ENCODE results near the gene RNF150.
"Not testable (repeated sequence)": the region's sequence is repeated elsewhere in the genome, so short reads cannot be mapped to it uniquely, and the experiment has no call there.

RNF150 gene

GRCh38 chr4:141133146-141133998 is at the start of gene RNF150:
Gene RNF150 (minus strand): TSS chr4:141133469.
- DNase-seq, result peak; percentile 74

DNA sequence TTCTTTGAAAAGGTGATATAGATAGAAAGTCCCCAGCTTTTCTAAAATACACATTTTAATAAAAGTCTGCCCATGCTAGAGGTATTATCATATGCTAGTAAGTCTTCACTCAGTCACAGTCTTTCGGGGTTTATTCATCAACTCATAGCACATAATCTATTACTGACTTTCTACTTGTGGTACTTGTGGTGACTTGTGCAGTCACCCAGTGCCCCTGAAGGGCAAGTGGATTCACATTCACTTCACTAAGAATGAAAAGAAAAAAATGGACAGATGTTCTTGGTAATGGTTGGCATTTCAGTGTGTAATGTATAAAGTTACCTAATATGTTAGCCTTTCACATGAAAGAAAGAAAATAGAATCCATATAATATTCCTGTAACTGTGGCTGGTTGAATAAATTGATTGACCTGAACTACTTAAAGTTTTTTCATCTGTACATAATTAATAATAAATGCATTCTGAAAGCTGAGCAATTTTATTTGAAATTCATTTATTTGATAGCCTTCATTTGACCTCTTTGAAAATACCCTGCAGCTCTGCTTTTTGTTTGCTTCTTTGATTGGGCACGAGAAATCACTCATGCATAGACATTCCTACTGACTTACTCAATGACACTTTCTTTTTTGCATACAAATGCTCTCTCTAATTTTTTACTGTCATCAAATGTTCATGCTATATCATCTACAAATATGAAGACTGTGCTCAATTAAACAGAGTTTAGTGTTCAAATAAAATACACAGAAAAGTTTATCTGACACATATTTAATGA is 47.9 kb upstream of the RNF150 start:
- no peak for DNase-seq

DNA sequence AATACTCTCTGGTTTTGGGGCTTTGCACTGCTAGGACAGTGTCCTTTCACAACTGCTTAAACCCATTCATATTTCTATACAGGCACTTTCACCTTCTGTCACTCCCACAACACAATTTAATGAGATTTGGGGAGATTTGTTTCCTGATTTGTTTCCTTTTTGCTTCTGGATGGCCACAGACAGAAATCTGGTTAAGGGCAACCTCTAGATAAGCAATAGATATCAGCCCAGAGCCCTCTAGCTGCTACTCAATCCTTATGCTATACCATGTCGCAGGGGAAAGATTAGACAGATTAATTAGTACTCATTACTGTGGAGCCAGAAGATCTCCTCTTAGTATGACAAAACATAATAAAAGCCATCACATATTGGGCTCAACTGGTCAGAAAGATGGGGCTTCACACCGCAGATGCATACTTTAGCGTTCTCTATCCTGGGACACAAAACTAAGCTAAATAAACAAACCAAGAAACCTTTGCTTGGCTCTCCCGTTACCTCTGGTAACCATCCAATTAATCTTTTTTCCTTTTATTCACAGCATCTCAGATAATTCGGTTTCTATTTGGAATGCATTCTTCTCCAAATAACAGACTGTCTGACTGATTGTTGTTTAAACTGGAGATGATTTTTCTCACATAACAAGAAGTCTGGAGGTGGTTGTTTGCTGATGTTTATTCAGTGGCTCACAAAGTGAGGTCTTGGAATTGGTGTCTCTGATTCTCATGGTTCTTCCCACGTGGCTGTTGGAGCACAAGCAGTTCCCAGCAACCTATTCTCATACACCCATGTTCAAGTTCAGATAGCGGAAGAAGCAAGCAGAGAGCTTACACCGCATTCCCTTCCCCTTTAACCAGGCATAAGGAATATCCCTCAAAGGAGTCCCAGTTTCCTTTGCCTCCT is 46.5 kb upstream of the RNF150 start:
- DNase-seq, result no peak

DNA sequence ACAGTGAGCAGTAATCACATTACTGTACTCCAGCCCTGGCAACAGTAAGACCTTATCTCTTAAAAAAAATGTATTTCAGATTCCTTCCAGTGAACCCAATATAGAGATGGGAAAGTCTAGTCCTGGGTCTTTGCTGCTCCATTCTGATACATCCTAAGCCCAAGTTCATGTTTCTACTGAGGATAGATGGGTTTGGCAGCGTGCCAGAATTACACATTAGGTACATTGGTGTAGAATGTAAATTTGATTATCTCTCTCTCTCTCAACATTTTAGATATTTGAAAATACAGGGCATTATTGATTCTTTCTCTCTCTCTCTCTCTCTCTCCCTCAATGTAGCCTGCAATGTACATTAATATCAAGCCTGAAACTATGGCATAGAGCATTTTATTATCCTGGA is 43.9 kb upstream of the RNF150 start:
- DNase-seq, result no peak

- no peak for DNase-seq
Observed at GRCh38 chr4:141174457-141174856, 41.2 kb upstream of the RNF150 start.

- no peak for DNase-seq
Observed at GRCh38 chr4:141170671-141171070, 37.4 kb upstream of the RNF150 start.

- DNase-seq, result no peak
Observed at GRCh38 chr4:141169391-141169790, 36.1 kb upstream of the RNF150 start.

DNA sequence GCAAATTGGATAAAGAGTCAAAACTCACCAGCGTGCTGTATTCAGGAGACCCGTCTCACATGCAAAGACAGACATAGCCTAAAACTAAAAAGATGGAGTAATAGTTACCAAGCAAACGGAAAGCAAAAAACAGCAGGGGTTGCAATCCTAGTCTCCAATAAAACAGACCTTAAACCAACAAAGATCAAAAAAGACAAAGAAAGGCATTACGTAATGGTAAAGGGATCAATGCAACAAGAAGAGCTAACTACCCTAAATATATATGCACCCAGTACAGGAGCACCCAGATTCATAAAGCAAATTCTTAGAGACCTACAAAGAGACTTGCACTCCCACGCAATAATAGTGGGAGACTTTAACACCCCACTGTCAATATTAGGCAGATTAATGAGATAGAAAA is 31.7 kb upstream of the RNF150 start:
- not testable (repeated sequence) for DNase-seq

GRCh38 chr4:141159027-141159426 is 25.8 kb upstream of the RNF150 start:
- no peak for DNase-seq

DNA sequence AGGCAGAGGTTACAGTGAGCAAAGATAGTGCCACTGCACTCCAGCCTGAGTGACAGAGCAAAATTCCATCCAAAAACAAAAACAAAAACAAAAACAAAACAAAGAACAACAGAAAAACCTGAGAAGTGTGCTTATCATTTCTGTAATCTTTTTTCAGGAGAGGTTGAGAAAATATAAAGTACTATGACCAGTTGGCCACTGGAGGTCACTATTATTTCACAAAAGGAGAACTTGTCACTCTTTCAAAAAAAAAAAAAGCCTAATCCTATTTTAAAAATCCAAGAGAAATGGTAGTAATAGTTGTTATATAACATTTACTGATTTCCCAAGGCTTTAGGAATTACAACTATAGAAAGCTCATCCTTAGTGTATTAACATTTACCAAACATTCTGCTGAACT is 24.9 kb upstream of the RNF150 start:
- DNase-seq, result peak; percentile 20

- DNase-seq, result no peak
Observed at GRCh38 chr4:141155586-141155985, 22.3 kb upstream of the RNF150 start.

DNA sequence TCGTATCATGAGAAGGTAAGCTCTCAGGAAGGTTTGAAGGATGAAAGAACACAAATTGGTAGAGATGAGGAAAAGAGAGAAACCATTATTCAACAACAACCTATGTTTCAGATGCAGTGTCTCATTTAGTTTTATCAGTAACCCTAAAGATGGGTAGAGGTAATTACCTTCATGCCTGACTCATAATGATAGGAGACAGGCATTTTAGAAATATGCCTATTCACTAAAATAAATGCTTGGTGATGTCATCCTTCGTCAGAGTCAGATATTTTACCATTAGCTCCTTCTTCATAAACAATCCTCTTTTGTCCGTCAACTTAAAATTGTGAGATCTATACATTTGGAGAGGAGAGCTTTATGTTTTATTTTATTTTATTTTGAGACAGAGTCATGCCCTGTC is 21.5 kb upstream of the RNF150 start:
- DNase-seq, result no peak

DNA sequence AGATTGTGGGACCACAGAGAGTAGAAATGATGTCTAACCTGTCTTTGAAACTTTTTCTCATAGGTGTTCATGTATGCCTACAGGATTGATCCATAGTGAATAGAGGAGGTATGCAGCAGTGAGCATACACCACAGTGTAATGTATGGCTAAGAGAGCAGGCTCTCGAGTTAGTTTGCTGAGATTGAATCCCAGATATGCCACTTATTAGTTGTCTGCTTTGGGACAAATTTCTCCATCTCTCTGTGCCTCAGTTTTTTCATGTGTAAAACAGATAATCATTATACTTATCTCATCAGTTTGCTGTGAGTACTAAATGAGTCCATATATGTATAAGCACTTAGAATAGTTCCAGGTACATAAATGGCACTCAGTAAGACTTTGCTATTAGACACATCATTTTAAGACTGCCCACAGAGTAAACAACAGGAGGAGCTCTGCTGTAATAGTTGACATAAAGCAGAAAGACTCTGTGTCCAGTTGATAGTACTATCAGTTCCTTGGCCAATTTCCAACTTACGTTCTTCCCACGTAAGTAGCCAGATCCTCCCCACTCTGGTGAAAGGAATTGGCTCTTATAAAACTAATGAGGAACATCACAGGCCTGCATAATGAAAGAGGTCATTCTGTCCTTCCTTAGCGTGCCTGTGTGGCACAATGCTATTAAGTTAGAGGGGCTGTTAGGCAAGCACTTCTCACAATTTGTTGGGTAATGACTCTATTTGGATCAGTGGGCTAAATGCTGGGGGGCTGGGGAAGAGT is 20.7 kb upstream of the RNF150 start:
- DNase-seq, result no peak

DNA sequence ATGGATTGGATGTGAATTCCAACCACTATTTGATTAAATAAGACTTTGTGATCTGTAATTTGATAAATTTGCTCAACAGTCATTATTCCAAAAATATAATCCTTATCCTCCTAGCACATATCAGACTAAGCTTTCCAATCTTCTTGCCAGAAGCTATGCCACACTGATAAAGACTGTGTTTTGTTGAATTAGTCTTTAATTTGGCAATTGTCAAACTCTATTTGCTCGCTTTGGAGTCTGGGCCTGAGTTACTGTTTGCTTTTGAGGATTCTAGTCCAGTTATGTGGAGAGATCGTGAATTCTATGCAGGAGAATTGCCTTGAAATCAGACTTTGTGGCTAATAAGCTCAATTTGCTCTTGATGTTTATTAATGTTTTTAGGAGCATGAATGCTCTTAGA is 10.9 kb upstream of the RNF150 start:
- DNase-seq, result no peak

DNA sequence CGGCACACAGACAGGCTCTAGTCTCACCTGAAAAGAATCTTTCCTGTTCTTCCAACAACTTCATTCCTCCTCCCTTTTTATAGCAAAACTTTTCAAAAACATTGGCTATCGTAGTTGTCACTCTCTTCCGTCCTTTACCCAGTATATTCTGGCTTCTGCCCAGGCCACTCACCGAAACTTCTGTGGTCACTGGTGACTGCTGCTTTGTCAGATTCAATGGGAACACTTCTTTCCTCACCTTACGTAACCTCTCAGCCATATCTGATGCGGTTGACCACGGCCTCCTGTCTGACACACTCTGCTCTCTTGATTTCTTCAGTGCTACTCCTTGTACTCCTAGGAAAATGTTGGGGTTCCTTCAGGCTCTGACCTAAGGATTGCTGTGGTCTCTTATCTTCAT is 9.2 kb upstream of the RNF150 start:
- no peak for DNase-seq

DNA sequence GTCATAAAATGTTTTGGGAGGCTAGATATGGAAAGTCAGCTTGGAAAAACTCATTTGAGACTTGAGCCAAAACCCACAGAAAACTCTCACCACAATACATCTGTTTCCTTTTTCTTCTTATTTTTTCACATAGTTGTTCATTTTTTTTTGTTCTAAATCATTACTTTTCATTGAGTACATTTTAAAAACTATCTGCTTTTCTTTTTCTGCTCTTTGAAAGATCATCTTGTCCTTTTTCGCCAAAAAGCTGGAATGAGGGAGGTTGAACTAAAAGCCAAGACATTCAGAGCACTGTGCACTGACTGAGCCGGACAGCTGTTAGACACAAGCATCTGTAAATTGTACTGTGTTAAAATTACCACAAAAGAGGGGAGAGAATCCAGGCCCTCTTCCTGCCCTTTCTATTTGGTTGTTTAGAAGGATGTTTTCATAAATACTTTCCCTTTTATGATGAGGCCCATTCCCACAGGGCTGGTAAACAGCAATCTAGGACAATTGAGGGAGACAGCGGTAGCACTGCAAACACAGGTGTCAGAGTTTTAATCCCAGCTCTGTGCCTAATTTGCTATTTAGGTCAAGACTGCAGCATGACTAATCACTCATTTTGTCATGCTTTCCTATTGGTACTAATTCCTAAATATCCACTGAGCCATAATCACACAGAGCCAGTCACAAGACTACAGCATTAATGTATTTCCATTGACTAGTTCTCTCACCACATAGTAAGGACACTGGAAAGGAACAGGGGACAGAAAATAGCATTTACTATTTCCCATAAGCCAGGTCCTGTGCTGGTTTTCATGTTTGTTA is 7.3 kb upstream of the RNF150 start:
- DNase-seq, result no peak

DNA sequence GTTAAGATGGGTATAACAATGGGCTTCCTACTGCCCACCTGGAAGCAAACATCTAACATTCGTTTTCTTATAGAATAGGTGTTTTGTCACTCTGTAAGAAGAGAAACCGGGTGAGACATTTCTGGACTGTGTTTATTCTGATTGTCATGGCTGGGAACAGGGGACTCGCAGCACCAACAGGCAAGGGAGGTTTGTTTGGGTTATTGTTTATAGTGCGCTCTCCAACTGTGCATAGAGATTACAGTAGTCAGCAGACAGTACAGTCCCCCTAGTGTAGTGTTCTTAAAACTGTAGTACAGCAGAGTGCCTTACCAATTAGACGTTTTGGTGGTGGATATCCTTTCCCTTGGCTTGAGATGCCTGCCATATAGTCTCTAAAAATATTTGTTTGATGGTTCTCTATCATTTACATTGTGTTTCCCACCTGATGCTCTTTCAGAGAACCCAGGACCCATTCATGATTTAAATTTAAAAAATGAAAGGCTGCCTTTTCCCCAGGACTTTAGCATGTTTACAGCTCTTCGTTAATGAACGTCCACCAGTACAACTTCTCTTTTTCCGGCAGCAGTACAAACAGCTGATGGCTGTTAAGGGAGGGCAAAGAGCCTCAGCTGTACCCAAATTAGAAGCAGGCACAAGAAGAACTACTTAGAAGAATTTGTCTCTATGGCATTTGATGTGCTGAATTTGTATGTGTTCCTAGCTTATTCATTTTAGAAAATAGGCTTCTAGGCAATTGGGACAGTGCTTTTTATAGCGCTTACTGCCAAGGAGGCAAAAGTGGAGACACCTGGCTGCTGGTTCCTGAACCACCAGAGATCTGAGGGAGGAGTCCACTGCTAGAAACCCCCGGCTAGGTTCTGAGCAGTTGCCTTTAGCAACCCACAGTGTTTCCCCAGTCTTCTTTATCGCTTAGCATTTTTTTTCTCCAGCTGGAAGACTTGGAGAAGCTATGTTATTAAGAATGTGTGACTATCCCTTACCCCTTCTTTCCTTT is 1.0 kb upstream of the RNF150 start:
- no peak for DNase-seq

DNA sequence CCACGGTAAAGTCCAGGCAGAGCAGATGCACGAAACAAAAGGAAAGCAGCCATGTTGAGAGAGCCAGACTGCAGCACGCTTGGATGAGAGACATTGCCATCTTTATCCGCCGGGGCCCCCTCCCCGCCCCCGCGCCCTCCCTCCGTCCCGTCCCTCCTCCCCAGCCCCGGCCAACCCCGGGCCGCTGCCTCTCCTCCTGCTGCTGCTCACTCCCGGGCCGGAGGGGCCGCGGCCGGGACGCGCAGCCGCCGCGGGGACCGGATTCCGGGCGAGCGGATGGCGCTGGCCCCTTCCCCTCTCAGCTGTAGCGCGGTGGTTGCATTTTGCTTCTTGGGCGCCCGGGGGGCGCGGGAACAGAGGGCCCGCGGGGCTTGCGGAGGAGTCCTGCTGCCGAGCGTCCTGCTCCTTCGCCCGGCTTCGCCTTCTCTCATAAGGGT is 542 bp downstream of the RNF150 start:
- DNase-seq, result no peak

- DNase-seq, result no peak
Observed at GRCh38 chr4:141132072-141132708, 1.1 kb downstream of the RNF150 start.

DNA sequence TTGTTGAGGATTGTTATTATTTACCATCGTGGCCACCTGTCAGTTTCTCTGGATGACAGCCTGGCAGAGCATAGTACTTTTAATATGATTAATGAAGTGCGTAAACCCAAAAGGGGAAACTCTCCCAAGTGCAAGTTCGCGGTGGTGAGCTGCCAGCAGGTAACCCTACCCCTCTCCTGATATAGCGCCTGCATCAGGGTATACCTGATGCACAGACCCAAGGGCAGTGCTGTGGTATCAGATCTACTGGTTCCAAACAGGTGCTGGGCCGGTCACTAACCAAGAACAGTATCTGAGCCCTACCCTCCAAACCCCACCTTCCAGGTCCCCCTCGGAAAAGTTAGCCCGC is 1.6 kb downstream of the RNF150 start:
- no peak for DNase-seq

Measured in NCI-H2029 (cell line).